Fibroblast of mammary gland (primary cell): ENCODE results near the gene ARHGAP26.

ENCODE experiments used
- DNase-seq: peaks from one replicate; pipeline ENCODE4 v3.0.0-alpha.2; 2010; ENCODE audit warnings: low read depth
- H3K4me3 ChIP-seq: 2 replicates; pipeline ENCODE4 v1.5.1; 2011; ENCODE audit warnings: low read depth, mild to moderate bottlenecking, low read length, moderate library complexity; ENCODE audit not compliant: control insufficient read depth
- TF ChIP-seq, protein P1 (sequence below): conservative IDR thresholded peaks from 2 replicates; pipeline ENCODE4 v1.5.1; 2011; ENCODE audit warnings: low read depth, low read length, inconsistent platforms; ENCODE audit not compliant: control insufficient read depth, insufficient read depth

ARHGAP26 gene

GRCh38 chr5:143208781-143209510, 438.8 kb downstream of the ARHGAP26 start:
- no peak overlapping the region for H3K4me3 ChIP-seq
- DNase-seq = no peak
- TF ChIP-seq, protein P1, sequence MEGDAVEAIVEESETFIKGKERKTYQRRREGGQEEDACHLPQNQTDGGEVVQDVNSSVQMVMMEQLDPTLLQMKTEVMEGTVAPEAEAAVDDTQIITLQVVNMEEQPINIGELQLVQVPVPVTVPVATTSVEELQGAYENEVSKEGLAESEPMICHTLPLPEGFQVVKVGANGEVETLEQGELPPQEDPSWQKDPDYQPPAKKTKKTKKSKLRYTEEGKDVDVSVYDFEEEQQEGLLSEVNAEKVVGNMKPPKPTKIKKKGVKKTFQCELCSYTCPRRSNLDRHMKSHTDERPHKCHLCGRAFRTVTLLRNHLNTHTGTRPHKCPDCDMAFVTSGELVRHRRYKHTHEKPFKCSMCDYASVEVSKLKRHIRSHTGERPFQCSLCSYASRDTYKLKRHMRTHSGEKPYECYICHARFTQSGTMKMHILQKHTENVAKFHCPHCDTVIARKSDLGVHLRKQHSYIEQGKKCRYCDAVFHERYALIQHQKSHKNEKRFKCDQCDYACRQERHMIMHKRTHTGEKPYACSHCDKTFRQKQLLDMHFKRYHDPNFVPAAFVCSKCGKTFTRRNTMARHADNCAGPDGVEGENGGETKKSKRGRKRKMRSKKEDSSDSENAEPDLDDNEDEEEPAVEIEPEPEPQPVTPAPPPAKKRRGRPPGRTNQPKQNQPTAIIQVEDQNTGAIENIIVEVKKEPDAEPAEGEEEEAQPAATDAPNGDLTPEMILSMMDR = peak; percentile 24

- DNase-seq = no peak
- H3K4me3 ChIP-seq = no peak overlapping the region
Measured at GRCh38 chr5:143209881-143210395, 439.8 kb downstream of the ARHGAP26 start.

GRCh38 chr5:143210576-143210975, 440.4 kb downstream of the ARHGAP26 start:
- no peak overlapping the region for H3K4me3 ChIP-seq
- TF ChIP-seq, protein P1 = no peak
- no peak for DNase-seq

More at GRCh38 chr5:143209881-143210395, 439.8 kb downstream of the ARHGAP26 start:
- TF ChIP-seq, protein P1 = no peak

GRCh38 chr5:143212261-143212660, 442.1 kb downstream of the ARHGAP26 start:
- TF ChIP-seq, protein P1 = no peak

GRCh38 chr5:143213231-143213850, 443.2 kb downstream of the ARHGAP26 start:
- DNase-seq = peak; percentile 72
- TF ChIP-seq, protein P1 = no peak
- H3K4me3 ChIP-seq = no peak overlapping the region

More at GRCh38 chr5:143212261-143212660, 442.1 kb downstream of the ARHGAP26 start:
- no peak overlapping the region for H3K4me3 ChIP-seq
- no peak for DNase-seq

GRCh38 chr5:143213851-143214363, 443.7 kb downstream of the ARHGAP26 start:
- TF ChIP-seq, protein P1 = no peak
- DNase-seq = no peak

More at GRCh38 chr5:143213851-143214363, 443.7 kb downstream of the ARHGAP26 start:
- H3K4me3 ChIP-seq = no peak overlapping the region
